GM12891 (cell line): ENCODE measurements around the gene CCBE1.

Experiments used
- POLR2A ChIP-seq: IDR thresholded peaks from 2 replicates; pipeline ENCODE4 v1.6.1; 2011; ENCODE audit warnings: low read depth, low read length, control low read depth
- POLR2AphosphoS5 ChIP-seq: IDR thresholded peaks from 2 replicates; pipeline ENCODE4 v1.6.1; 2011; ENCODE audit warnings: low read depth, low read length, control low read depth
- TAF1 ChIP-seq: IDR thresholded peaks from 2 replicates; pipeline ENCODE4 v1.6.1; 2011; ENCODE audit warnings: low read depth, low read length, control low read depth

DNA sequence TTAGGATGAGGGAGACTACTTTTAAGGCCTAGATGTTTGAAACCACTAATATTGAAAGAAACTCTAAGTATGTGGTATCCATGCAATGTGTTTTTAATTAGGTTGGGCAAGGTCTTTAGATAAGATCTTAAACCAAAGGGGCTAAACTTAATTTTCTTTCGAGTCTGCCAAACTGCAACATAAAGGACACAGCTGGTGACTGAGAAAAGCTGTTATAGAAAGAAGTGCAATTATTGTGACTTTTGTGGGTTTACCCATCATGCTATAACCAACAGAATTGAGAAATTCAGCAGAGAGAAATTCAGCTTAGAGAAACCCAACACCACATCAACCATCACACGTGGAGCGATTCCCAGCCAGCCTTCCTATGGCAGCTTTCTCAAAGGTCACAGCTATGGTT lies 218.6 kb downstream of the CCBE1 start:
- TF ChIP-seq POLR2A: no peak
- no peak for TF ChIP-seq TAF1
- no peak for TF ChIP-seq POLR2AphosphoS5
